Erythroblast (primary cell): Measurements from ENCODE around the gene DOCK4.

Experiments used
- DNase-seq, 2 experiments: peaks; one replicate each; lab custom pipeline; 2025; lab: John Stamatoyannopoulos, UW
- GATA1 ChIP-seq: IDR thresholded peaks from 2 replicates; pipeline ENCODE4 v1.6.1; 2011; ENCODE audit warnings: low read depth, mild to moderate bottlenecking, control low read depth, low read length, moderate library complexity
- POLR2A ChIP-seq: IDR thresholded peaks from 2 replicates; pipeline ENCODE4 v1.6.1; 2011; ENCODE audit warnings: mild to moderate bottlenecking, low read length

DOCK4 gene

DNA sequence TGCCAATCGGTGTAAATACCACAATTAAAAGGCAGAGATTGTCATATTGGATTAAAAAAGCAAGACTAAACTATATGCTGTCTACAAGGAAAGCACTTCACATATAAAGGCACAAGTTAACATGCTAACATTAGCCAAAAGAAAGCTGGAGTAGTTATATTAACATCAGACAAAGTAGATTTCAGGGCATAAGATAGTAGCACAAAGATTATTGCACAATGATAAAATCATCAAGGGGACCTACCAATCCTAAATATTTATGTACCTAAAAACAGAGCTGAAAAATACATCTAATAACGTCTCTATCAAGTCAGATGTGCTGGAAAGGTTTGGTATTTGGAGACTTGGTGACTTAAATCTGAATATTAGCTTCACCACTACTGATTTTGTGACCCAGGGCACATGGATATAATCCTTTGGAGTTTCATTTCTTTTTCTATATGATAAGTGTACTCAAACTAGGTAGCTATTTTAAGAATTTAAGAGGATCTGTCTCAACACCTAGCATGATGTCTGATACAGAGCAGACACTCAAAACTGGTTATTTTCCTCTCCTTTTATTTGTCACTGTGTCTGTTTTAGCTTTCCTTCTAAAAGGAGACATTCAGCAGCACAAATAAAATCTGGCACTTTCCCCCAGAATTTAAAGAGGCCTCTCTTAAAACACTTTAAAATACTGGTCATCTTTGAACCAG lies 156.5 kb downstream of the DOCK4 start:
- TF ChIP-seq GATA1 (no peak), POLR2A (no peak)
- DNase-seq, result no peak

DNA sequence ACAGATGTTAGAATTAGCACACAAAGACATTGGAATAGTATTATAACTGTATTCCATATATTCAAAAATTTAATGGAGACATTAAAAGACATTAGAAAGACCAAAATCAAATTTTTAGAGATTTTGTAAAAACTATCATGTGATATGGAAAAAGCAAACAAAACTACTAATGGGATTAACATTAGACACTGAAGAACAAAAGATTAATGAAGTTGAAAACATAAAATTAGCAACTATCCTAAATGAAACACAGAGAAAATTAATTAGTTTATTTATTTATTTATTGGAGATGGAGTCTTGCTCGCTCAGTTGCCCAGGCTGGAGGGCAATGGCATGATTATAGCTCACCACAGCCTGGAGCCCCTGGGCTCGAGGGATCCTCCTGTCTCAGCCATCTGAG lies 158.8 kb downstream of the DOCK4 start:
- TF ChIP-seq POLR2A (no peak), GATA1 (no peak)
- no peak for DNase-seq

DNA sequence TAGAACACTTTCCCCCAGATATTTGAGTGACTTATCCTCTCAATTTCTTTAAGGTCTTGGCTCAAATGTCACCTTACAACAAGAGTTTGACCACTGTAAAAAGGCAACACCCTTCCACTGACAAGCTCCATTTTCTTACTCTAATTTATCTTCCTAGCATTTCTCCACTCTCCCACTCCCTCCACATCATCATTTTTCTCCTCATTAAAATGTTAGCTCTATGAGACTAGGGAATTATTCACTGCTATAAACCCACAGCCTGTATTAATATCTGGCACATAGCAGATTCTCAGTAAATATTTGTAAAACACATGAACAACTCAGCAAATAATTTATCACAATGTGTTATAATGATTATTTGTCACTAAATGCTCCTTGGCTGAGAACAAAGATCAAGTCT lies 161.0 kb downstream of the DOCK4 start:
- TF ChIP-seq GATA1 (no peak), POLR2A (no peak)
- DNase-seq, result no peak

DNA sequence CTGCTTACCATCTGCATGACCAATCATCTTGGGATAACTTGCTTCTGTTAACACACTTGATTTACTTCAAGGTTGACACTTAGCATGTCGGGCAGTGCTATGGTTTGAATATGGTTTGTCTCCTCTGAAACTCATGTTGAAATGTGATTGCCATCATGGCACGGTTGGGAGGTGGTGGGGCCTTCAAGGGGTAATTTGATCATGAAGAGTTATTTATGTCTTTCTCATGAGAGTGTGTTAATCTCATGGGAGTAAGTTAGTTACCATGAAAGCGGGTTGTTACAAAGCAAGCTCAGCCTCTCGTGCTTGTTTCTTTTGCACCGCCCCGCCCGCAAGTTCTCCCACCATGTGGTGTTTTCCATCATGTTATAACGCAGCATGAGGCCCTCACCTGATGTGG lies 163.6 kb downstream of the DOCK4 start:
- DNase-seq, result no peak
- no peak for TF ChIP-seq GATA1
- TF ChIP-seq POLR2A, result no peak

DNA sequence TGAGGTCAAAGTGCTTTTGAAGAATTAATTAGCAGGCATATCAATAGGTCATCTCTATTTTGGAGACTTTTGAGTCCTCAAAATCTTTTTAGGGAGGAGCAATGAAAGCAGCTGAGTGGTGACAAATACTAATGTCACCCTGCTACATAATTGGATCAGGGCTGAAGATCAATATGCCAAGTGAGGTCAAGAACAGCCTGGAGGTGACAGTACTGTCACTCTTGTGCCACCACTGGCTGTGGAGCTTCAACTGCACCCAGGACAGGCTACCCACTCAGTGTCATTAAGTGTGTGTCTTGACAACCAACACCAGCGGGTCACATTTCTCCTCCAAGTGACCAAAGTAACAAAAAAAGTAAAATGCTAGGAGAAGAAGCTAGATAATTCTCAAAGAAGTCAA lies 167.8 kb downstream of the DOCK4 start:
- no peak for DNase-seq
- no peak for TF ChIP-seq GATA1
- no peak for TF ChIP-seq POLR2A

DNA sequence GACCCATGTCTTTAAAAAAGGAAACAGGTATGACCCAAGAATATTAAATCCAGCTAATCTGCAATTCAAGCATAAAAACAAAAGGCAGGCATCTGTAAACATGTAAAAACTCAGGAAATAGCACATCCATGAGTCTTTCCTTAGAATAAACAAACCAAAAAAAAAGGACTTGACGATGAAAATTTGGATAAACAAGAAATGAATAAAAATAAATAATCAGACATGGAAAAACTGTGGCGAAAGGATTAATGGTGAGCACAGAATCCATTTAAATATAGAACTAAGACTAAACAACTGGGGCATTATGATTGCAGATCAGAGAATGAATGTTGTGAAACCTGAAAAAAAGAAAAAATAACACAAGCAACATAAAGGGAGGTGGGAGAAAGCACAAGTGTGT lies 170.1 kb downstream of the DOCK4 start:
- DNase-seq, result no peak
- TF ChIP-seq GATA1 (no peak), POLR2A (no peak)

DNA sequence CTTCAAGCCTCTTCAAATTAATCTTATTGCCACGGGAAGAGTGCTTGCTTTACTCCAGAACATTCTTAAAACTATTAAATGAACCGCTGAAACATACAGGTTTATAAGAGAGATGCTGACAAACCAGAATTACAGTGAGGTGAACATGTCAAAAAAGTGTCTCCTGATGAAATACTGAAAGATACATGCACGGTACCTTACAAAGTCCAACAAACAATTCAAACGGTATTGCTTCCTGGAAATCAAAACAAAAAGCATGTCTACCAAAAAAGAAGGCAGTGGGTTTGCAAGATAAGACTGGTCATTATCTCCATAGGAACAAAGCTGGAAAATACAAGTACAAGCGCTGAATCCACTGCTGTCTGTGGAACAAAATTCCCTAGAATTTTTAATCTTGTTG lies 174.5 kb downstream of the DOCK4 start:
- no peak for DNase-seq
- TF ChIP-seq POLR2A, result no peak

DNA sequence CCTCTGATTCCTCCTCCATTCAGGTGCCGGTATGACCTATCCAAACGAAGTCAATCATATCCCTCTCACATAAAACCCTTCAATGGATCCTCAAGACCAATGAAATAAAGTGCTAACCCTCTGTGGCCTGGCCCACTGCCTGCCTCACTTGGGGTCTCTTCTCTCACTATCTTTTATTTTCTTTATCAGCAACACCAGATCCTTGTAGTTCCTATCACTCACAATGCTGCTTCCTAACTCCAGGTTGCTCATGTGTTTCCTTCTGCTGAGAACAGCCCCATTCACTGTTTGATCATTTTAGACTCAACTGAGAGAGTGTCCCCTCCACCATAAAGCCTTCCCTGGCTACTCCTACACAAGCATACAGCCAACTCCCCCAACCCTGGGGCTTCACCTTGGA lies 180.6 kb downstream of the DOCK4 start:
- no peak for TF ChIP-seq GATA1
- TF ChIP-seq POLR2A, result no peak
- DNase-seq, result no peak

DNA sequence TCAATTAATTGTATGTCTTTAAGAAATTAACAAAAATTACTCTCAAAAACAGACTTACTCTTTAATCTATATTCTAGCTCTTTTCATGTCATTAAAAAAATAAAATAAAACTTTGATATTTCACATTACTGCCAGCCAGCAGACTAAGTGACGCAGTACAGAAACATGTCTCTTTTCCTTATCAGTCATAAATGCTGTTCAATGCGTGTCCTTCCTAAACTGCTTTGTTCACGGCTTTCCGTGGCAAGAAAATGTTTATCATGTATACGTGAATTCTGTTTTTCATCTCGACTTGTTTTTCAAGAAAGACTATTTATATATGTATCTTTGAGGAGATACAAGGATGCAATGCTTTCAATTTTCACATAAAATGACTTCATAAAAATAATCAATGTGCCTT lies 182.4 kb downstream of the DOCK4 start:
- no peak for DNase-seq
- TF ChIP-seq POLR2A, result no peak
- TF ChIP-seq GATA1, result no peak

DNA sequence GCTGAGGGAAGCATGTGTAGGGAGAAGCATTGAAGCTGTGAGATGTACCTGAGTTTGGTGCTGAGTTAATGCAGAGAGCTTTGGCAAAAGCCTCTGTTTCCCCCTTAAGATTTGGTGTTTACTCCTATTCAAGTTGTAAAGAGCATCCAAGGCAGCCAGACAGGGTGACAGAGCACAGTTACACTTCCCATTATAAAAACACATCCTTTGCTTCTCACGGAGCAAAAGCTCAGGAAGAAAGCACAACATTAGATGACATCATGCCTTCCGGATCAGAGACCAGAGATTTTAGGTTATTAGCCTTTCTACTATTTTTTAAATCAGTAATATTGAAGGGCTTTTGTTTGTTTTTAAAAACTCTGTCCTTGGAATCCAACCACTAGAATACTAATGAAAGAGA lies 182.9 kb downstream of the DOCK4 start:
- no peak for DNase-seq

DNA sequence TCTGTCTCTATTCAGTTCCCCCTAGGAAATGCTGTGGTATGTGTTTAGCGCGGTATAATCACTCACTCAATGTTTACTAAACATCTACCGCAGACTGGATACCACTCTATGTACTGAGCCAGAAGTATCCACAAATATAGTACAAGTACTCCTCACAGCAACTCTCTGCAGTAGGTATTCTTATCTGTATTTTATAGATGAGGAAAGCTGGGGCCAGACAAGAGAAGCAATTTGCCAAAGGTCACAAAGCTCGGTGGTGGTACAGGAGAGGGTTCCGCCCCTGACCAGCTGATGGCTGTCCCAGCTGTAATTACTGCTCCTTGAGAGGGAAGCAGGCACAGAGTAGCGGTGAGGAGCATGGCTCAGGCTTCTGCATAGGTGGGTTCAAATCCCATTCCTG lies 184.1 kb downstream of the DOCK4 start:
- TF ChIP-seq POLR2A, result no peak
- no peak for TF ChIP-seq GATA1
- DNase-seq, result no peak

More for the DNA sequence above, 182.9 kb downstream of the DOCK4 start:
- TF ChIP-seq POLR2A, result no peak
- TF ChIP-seq GATA1, result no peak

DNA sequence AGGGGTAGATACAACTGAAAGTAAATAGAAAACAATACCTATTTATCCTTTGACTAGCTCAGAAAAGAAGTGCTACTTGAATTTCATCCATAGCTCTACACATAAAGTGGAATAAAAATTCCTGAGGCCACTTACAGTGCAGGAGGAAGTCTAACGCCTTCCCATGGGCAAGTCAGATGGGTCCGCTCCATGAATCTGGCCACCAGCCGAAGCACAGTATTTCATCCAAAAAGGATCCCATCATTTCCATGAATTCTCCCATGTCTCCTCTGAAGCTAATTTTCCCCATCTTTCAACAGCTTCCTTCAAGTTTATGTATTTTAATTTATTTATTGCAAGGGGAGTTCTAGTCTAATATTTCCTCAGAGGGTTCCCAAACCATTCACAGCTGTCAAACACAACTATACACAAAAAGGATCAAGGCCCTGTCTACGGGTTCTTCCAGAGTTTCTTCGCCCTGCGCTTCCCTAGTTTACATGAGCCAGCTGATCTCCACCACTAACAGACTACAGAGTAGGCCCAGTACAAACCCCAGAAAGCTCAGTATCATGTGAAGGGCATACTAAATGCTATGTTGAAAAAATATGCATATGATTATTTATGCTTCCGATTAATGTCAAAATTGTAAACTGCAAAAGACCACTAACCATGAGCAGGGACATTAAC lies 184.7 kb downstream of the DOCK4 start:
- TF ChIP-seq POLR2A (no peak), GATA1 (no peak)
- no peak for DNase-seq

DNA sequence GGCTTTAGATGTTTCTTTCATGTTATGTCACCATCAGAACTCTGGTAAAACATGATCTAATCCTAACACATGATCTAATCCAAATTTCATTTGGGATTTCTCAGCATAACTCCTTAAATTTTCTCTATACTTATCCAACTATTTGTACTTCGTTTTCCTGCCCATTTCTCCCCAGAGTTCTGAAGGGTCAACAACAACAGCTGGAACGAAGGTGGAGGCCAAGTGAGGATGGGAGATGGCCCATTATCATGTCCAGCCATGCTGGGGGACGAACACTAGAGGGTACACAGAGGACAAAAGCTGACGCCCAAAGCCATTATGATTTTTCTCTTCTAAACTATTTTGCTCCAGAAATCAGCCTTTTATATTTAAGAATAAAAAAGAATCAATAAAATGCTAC lies 185.4 kb downstream of the DOCK4 start:
- DNase-seq, result no peak
- TF ChIP-seq GATA1, result no peak
- TF ChIP-seq POLR2A, result no peak

DNA sequence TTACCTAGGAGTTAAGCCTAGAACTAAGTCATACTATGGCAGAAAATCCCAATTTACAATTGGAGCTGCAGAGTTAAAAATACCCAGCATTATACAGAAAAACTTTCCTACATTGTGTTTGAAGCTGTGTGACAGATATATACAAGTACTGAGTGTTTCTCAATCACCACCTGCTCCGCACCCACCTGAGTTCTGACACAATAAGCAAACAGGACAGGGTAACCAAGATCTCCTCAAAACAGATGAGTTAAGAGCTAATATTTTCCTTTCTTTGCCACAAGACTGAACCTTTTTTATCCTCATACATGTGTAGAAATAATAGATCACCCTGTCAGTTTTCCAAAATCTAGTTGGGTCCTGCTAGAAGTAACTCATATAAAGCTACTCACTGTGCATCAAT lies 186.3 kb downstream of the DOCK4 start:
- TF ChIP-seq GATA1 (no peak), POLR2A (no peak)
- no peak for DNase-seq
